KBM-7 (cell line): Measurements from ENCODE around the gene ASH1L.
"Not testable (repeated sequence)": the region's sequence is repeated elsewhere in the genome, so short reads cannot be mapped to it uniquely, and the experiment has no call there.

Source experiments
- DNase-seq: peaks from one replicate; pipeline ENCODE4 v3.0.0-alpha.2; 2015
- in situ Hi-C: fragments of 300-500 bp; cut with MboI; formaldehyde crosslinking; loops from 2 replicates; pipeline ENCODE4 v1.14.3; 2020; ENCODE audit warnings: low sequenced_read_pairs, low pct_unique_long_range_greater_than_20kb, mixed read lengths

Gene ASH1L

GRCh38 chr1:155383406-155383805 is 179.2 kb downstream of the ASH1L start:
- in situ Hi-C loops = no loop called here
- DNase-seq = no peak

GRCh38 chr1:155379631-155380090 is 182.9 kb downstream of the ASH1L start:
- DNase-seq = peak; percentile 23
- in situ Hi-C loops = no loop called here

GRCh38 chr1:155379180-155379579 is 183.4 kb downstream of the ASH1L start:
- no peak for DNase-seq
- in situ Hi-C loops = no loop called here

GRCh38 chr1:155360051-155360450 is 202.6 kb downstream of the ASH1L start:
- in situ Hi-C loops = no loop called here
- DNase-seq = no peak

GRCh38 chr1:155352631-155353030 is 210.0 kb downstream of the ASH1L start:
- no peak for DNase-seq
- in situ Hi-C loops = no loop called here

- in situ Hi-C loops = no loop called here
- no peak for DNase-seq
Observed at GRCh38 chr1:155342842-155343241, 219.8 kb downstream of the ASH1L start.

GRCh38 chr1:155339515-155340097 is 223.0 kb downstream of the ASH1L start:
- in situ Hi-C loops = no loop called here
- no peak for DNase-seq

GRCh38 chr1:155334962-155335361 is 227.6 kb downstream of the ASH1L start:
- no peak for DNase-seq
- in situ Hi-C loops = no loop called here

GRCh38 chr1:155329980-155330598 is 232.5 kb downstream of the ASH1L start:
- DNase-seq = no peak
- in situ Hi-C loops = no loop called here

- in situ Hi-C loops, DNase-seq: not testable (repeated sequence)
Observed at GRCh38 chr1:155328856-155329255, 233.7 kb downstream of the ASH1L start.

GRCh38 chr1:155327981-155328380 is 234.6 kb downstream of the ASH1L start:
- in situ Hi-C loops = no loop called here
- DNase-seq = no peak

- no peak for DNase-seq
- in situ Hi-C loops = no loop called here
Observed at GRCh38 chr1:155326631-155327037, 236.0 kb downstream of the ASH1L start.

- in situ Hi-C loops = no loop called here
- DNase-seq = no peak
Observed at GRCh38 chr1:155326020-155326526, 236.5 kb downstream of the ASH1L start.

- in situ Hi-C loops = no loop called here
- DNase-seq = no peak
Observed at GRCh38 chr1:155325603-155325893, 237.1 kb downstream of the ASH1L start.

- in situ Hi-C loops = no loop called here
- DNase-seq = peak; percentile 59
Observed at GRCh38 chr1:155324717-155325602, 237.6 kb downstream of the ASH1L start.

- DNase-seq = peak; percentile 98
- in situ Hi-C loops = no loop called here
Observed at GRCh38 chr1:155324037-155324716, 238.4 kb downstream of the ASH1L start.

GRCh38 chr1:155323729-155324036 is 238.9 kb downstream of the ASH1L start:
- DNase-seq = peak; percentile 90
- in situ Hi-C loops = no loop called here

GRCh38 chr1:155322953-155323728 is 239.5 kb downstream of the ASH1L start:
- DNase-seq = peak; percentile 90
- in situ Hi-C loops = no loop called here

- DNase-seq = no peak
- in situ Hi-C loops = no loop called here
Observed at GRCh38 chr1:155322571-155322952, 240.0 kb downstream of the ASH1L start.
